Endothelial cell of umbilical vein (primary cell): ENCODE data around the gene MT1M. TPM values are rescaled to one million over a fixed set of nuclear protein-coding genes. Genes with fewer than 3 reads are reported as not detected.

Experiments
- BruUV-seq: library from RNA; stranded (reverse); fragments of 400-500 nt; replicated peaks from 2 replicates; lab custom pipeline; 2021; lab: Mats Ljungman, UMichigan
- CTCF ChIA-PET: fragments of 300-600, 350-600 bp; sonication (Branson Sonifier 250); formaldehyde crosslinking; loops from one replicate; lab custom pipeline; 2021; ENCODE audit warnings: antibody characterized with exemption, inconsistent platforms; lab: Charles Lee
- POLR2A ChIA-PET: fragments of 300-600, 350-600 bp; sonication (Branson Sonifier 250); formaldehyde crosslinking; loops from one replicate; lab custom pipeline; 2021; ENCODE audit warnings: antibody characterized with exemption, inconsistent platforms; lab: Charles Lee
- DNase-seq: peaks from one replicate; pipeline ENCODE4 v3.0.0-alpha.2; 2011; ENCODE audit warnings: low read depth, low spot score
- FAIRE-seq: peaks from 2 replicates; lab custom pipeline; 2011; peaks lifted over from hg19 to GRCh38; lab: Jason Lieb, UNC
- H2AFZ ChIP-seq: 2 replicates; pipeline ENCODE4 v1.6.0; 2012; ENCODE audit warnings: low read depth, low read length, control low read depth, inconsistent platforms
- H3K27ac ChIP-seq: 2 replicates; pipeline ENCODE4 v1.5.1; 2011; ENCODE audit warnings: low read depth, mild to moderate bottlenecking, control low read depth, low read length, moderate library complexity; ENCODE audit not compliant: insufficient read depth
- H3K27me3 ChIP-seq, 2 experiments: 2 replicates each; pipeline versions ENCODE4 v1.6.0 to v1.6.1; 2011; ENCODE audit warnings: low read length in 2 of 2, mixed read lengths in 1 of 2; ENCODE audit not compliant: control insufficient read depth in 2 of 2, insufficient read depth in 2 of 2
- H3K36me3 ChIP-seq, 2 experiments: 2 replicates in 1 of 2; 3 replicates in 1 of 2; pipeline ENCODE4 v1.5.1; 2011; ENCODE audit warnings: low read length in 2 of 2, mild to moderate bottlenecking in 1 of 2, moderate library complexity in 1 of 2; ENCODE audit not compliant: control insufficient read depth in 2 of 2, insufficient read depth in 2 of 2; ENCODE audit errors: extremely low read depth in 1 of 2
- H3K4me1 ChIP-seq: 3 replicates; pipeline ENCODE4 v1.5.1; 2011; ENCODE audit warnings: mild to moderate bottlenecking, low read length; ENCODE audit not compliant: control insufficient read depth, insufficient read depth; ENCODE audit errors: extremely low read depth
- H3K4me2 ChIP-seq: 2 replicates; pipeline ENCODE4 v1.6.1; 2011; ENCODE audit warnings: low read length, control low read depth, mixed read lengths; ENCODE audit not compliant: insufficient read depth
- H3K4me3 ChIP-seq, 3 experiments: fragments of 200-600 bp in 1 of 3; sonication (generic), shearing (Covaris generic) in 1 of 3; replicated peaks in 1 of 3; 2 replicates each; pipeline ENCODE4 v1.5.1; 2011 to 2016; ENCODE audit warnings: control low read depth in 3 of 3, low read length in 3 of 3, mild to moderate bottlenecking in 2 of 3, inconsistent platforms in 1 of 3, low read depth in 1 of 3, moderate library complexity in 1 of 3; ENCODE audit not compliant: insufficient read depth in 1 of 3
- H3K79me2 ChIP-seq: 2 replicates; pipeline ENCODE4 v1.6.0; 2012; ENCODE audit warnings: low read length, inconsistent platforms; ENCODE audit not compliant: control insufficient read depth, insufficient read depth
- H3K9ac ChIP-seq: replicated peaks from 2 replicates; pipeline ENCODE3; 2011; ENCODE audit warnings: low read length, control low read depth; ENCODE audit not compliant: insufficient read depth; ENCODE audit errors: extremely low read depth
- H3K9me1 ChIP-seq: replicated peaks from 3 replicates; pipeline ENCODE4 v1.6.0; 2011; ENCODE audit warnings: mild to moderate bottlenecking, low read length; ENCODE audit not compliant: control insufficient read depth, insufficient read depth; ENCODE audit errors: extremely low read depth
- H3K9me3 ChIP-seq: replicated peaks from 2 replicates; pipeline ENCODE4 v1.5.1; 2012; ENCODE audit warnings: low read length, inconsistent platforms; ENCODE audit not compliant: control insufficient read depth, insufficient read depth
- H4K20me1 ChIP-seq: replicated peaks from 2 replicates; pipeline ENCODE3; 2011; ENCODE audit warnings: mild to moderate bottlenecking, low read length; ENCODE audit not compliant: control insufficient read depth, insufficient read depth; ENCODE audit errors: extremely low read depth
- CTCF ChIP-seq, 2 donors: IDR thresholded peaks; 1 replicate in 1 of 2; 2 replicates in 1 of 2; pipeline ENCODE4 v1.5.1; 2011; ENCODE audit warnings: low read length in 2 of 2, mild to moderate bottlenecking in 2 of 2, moderate library complexity in 2 of 2, control low read depth in 1 of 2, inconsistent platforms in 1 of 2, low read depth in 1 of 2; ENCODE audit not compliant: insufficient read depth in 1 of 2; ENCODE audit errors: extremely low read depth in 1 of 2
- EZH2 ChIP-seq: IDR thresholded peaks from 2 replicates; pipeline ENCODE4 v1.6.1; 2012; ENCODE audit warnings: borderline replicate concordance, low read depth, mild to moderate bottlenecking, moderate library complexity, low read length, inconsistent platforms; ENCODE audit not compliant: severe bottlenecking
- FOS ChIP-seq: IDR thresholded peaks from 2 replicates; pipeline ENCODE4 v1.6.1; 2011; ENCODE audit warnings: mild to moderate bottlenecking, low read length, moderate library complexity, borderline replicate concordance; ENCODE audit not compliant: insufficient read depth
- GATA2 ChIP-seq: IDR thresholded peaks from 2 replicates; pipeline ENCODE4 v1.7.0; 2011; ENCODE audit warnings: low read depth, mild to moderate bottlenecking, moderate library complexity, mixed read lengths, low read length; ENCODE audit not compliant: insufficient read length, insufficient read depth
- JUN ChIP-seq: IDR thresholded peaks from 2 replicates; pipeline ENCODE4 v1.6.1; 2011; ENCODE audit warnings: borderline replicate concordance, low read depth; ENCODE audit not compliant: insufficient read length, insufficient read depth
- MYC ChIP-seq: IDR thresholded peaks from one replicate; pipeline ENCODE4 v1.6.1; 2011; ENCODE audit warnings: mild to moderate bottlenecking, low read depth, low read length
- POLR2A ChIP-seq: IDR thresholded peaks from 2 replicates; pipeline ENCODE4 v1.6.1; 2012; ENCODE audit warnings: low read depth, mild to moderate bottlenecking, control low read depth, low read length
- POLR2AphosphoS5 ChIP-seq: IDR thresholded peaks from 2 replicates; pipeline ENCODE4 v1.6.1; 2012; ENCODE audit warnings: low read depth, mild to moderate bottlenecking, control low read depth, low read length, moderate library complexity; ENCODE audit not compliant: insufficient read depth
- dilution Hi-C: fragments of 300-500 bp; cut with MboI; formaldehyde crosslinking; loops from one replicate; pipeline ENCODE4 v1.15.0; 2019; ENCODE audit warnings: low sequenced_read_pairs; ENCODE audit not compliant: extremely low pct_ligation_motif_present
- intact Hi-C: fragments of 100-400 bp; cut with micrococcal nuclease; formaldehyde crosslinking; loops from one replicate; pipeline ENCODE4 v1.10.0; 2022
- polyA plus RNA-seq, 4 experiments: library from polyadenylated mRNA; depleted of rRNA in 3 of 4; stranded (reverse) in 3 of 4; unstranded in 1 of 4; fragments of >200 nt; gene quantifications; 2 replicates each; pipeline versions ENCODE4 v1.2.1 to v1.2.3, GENCODE V29; 2011 to 2012; ENCODE audit warnings: missing spikeins in 1 of 4
- total RNA-seq: library from RNA; stranded (reverse); gene quantifications from 2 replicates; pipeline ENCODE4 v1.2.3, GENCODE V29; 2021
- TF ChIP-seq, protein P1 (sequence below): IDR thresholded peaks from 2 replicates; pipeline ENCODE4 v1.6.1; 2011; ENCODE audit not compliant: insufficient read depth, insufficient read length

The MT1M gene
- total and polyA plus RNA-seq, 2 donors (not counting 3 experiments of a cell fraction or from before 2014, with no cell fraction given): 4.3 to 4.6 TPM

DNA sequence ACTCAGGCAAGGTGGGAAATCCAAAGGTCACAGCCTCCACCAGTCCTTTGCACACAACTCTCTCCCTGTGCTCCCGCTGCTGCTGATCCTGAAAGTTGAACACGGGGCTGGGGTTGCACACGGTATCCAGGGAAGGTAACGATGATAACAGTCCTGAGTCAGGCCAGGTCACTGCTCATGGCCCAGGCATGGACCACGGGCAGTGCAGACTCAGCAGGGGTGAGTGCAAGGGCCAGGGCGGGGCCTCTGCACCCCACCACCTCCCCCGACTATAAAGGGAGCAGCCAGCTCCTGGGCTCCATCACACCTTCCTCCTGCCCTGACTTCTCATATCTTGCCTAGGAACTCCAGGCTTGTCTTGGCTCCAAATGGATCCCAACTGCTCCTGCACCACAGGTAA, 19.1 kb downstream of the MT1M start, which contains the start of gene MT1B:
TSS of gene MT1B (plus strand) at position 301 of the 400 bp plus-strand sequence. CDS start at position 369, 68 bp downstream.
- intact Hi-C loops (no loop called here), dilution Hi-C loops (no loop called here)
- Histone ChIP-seq H2AFZ (no peak within 1 kb of the TSS), H3K4me3 (no peak within 1 kb of the TSS), H3K4me2 (no peak within 1 kb of the TSS), H3K9me1 (no peaks in the 10 kb centered on the region), H4K20me1 (no peaks in the 10 kb centered on the region), H3K27me3 (peaks cover 27 to 36% of the 10 kb centered on the region in 2 experiments), H3K27ac (no peak within 1 kb of the TSS), H3K4me1 (no peaks in the 10 kb centered on the region), H3K9me3 (no peaks in the 10 kb centered on the region), H3K79me2 (no peaks in the 10 kb centered on the region), H3K9ac (no peak within 1 kb of the TSS), H3K36me3 (no peaks in the 10 kb centered on the region)
- DNase-seq (no peak), FAIRE-seq (no peak)
- no TSS peak for BruUV-seq
- no peak for TF ChIP-seq POLR2AphosphoS5
- TF ChIP-seq FOS: no peak
- no peak for TF ChIP-seq GATA2
- ChIA-PET CTCF (interaction anchor here (2.2 kb wide), 1 partner anchor 21 kb away, joined by 6 read pairs; no protein-coding TSS in a partner anchor), POLR2A (no interaction called here)

DNA sequence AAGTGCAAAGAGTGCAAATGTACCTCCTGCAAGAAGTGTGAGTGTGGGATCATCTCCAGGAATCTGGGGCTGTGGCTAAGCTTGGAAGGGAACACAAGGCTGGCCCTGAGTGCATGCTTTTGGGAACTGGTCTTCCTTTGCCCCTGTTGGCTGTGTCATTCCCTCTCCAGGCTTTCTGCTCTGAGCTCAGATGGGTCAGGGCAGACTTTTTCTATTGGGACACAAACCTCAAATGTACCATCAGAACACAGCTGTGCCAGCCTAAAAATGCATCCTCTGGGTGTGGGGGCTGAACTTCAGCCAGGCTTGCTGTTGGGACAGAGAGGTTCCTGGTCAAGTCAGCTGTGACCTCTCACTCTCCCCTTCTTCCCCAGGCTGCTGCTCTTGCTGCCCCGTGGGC, 20.1 kb downstream of the MT1M start:
- dilution Hi-C loops (no loop called here), intact Hi-C loops (no loop called here)
- H3K79me2 ChIP-seq: no peaks in the 10 kb centered on the region
- ChIA-PET CTCF (interaction anchor here (2.2 kb wide), 1 partner anchor 20 kb away, joined by 6 read pairs; no protein-coding TSS in a partner anchor), POLR2A (no interaction called here)
- no peak for TF ChIP-seq EZH2
- TF ChIP-seq POLR2AphosphoS5: no peak
- no peak for TF ChIP-seq JUN
- TF ChIP-seq, protein P1, sequence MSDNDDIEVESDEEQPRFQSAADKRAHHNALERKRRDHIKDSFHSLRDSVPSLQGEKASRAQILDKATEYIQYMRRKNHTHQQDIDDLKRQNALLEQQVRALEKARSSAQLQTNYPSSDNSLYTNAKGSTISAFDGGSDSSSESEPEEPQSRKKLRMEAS: no peak
- no peak for TF ChIP-seq MYC
- no peak for TF ChIP-seq POLR2A
- TF ChIP-seq CTCF (IDR thresholded peaks at IDR 0.05; ENCODE audit: extremely low read depth in 1 of 2, insufficient read depth in 1 of 2, low read depth in 1 of 2, low read length in 2 of 2): no peak
- TF ChIP-seq GATA2: no peak
- TF ChIP-seq FOS: no peak
- DNase-seq: no peak
- no peak overlapping the region for H3K9ac ChIP-seq
- no peaks in the 10 kb centered on the region for H3K36me3 ChIP-seq
- no TSS peak for BruUV-seq
- H3K9me1 ChIP-seq: no peaks in the 10 kb centered on the region
- peaks cover 21 to 26% of the 10 kb centered on the region in 2 experiments for H3K27me3 ChIP-seq
- H3K4me2 ChIP-seq: no peak overlapping the region
- no peaks in the 10 kb centered on the region for H3K9me3 ChIP-seq
- no peak overlapping the region for H2AFZ ChIP-seq
- H4K20me1 ChIP-seq: no peaks in the 10 kb centered on the region
- H3K4me1 ChIP-seq: no peaks in the 10 kb centered on the region
- no peak overlapping the region for H3K27ac ChIP-seq
- no peak for FAIRE-seq
- no peak overlapping the region for H3K4me3 ChIP-seq
